K562 (cell line): ENCODE results near the gene GTF2A1. TPM values are rescaled to one million over a fixed set of nuclear protein-coding genes. Genes with fewer than 3 reads are reported as not detected.

Experiments
- ATAC-seq: fragments of 200-7000 bp; cut with Tn5 transposase; 3 replicates; pipeline ENCODE4 v1.9.1; 2020; ENCODE audit warnings: moderate library complexity
- BruUV-seq: library from RNA; stranded (reverse); fragments of 400-500 nt; replicated peaks from 2 replicates; lab custom pipeline; 2021; lab: Mats Ljungman, UMichigan
- CTCF ChIA-PET: fragments of 300-600 bp; formaldehyde crosslinking; extraction: SDS; loops from one replicate; lab custom pipeline; 2021; ENCODE audit warnings: low intra/inter-chr PET ratio; lab: Yijun Ruan, JAX
- POLR2A ChIA-PET: fragments of 300-600, 350-650 bp; sonication (Branson Sonifier 250); formaldehyde crosslinking; extraction: SDS; loops from one replicate; lab custom pipeline; 2021; ENCODE audit warnings: antibody characterized with exemption, inconsistent platforms; lab: Yijun Ruan, JAX
- DNase-seq, 4 experiments: peaks; one replicate each; pipeline versions ENCODE4 v3.0.0 to v3.0.0-alpha.2; 2011 to 2018; ENCODE audit warnings: low spot score in 3 of 4, mixed read lengths in 3 of 4; ENCODE audit errors: extremely low read depth in 1 of 4
- FAIRE-seq: peaks from 2 replicates; lab custom pipeline; 2011; peaks lifted over from hg19 to GRCh38; lab: Jason Lieb, UNC
- H2AFZ ChIP-seq: 2 replicates; pipeline ENCODE4 v1.6.0; 2011; ENCODE audit warnings: low read depth, low read length, control low read depth, inconsistent platforms
- H3K27ac ChIP-seq: fragments of 200-600 bp; 3 replicates; pipeline ENCODE4 v1.8.0; 2011; ENCODE audit warnings: low read depth, mild to moderate bottlenecking, control low read depth, inconsistent platforms, low read length, moderate library complexity, mixed read lengths; ENCODE audit errors: extremely low read depth
- H3K27me3 ChIP-seq, 2 experiments: fragments of 300-600 bp in 1 of 2; 2 replicates in 1 of 2; 3 replicates in 1 of 2; pipeline versions ENCODE4 v1.6.0 to v1.8.0; 2011; ENCODE audit warnings: inconsistent platforms in 2 of 2, low read length in 2 of 2, mild to moderate bottlenecking in 1 of 2, mixed read lengths in 1 of 2, moderate library complexity in 1 of 2; ENCODE audit not compliant: control insufficient read depth in 2 of 2, insufficient read depth in 2 of 2
- H3K36me3 ChIP-seq: fragments of 300-600 bp; 3 replicates; pipeline ENCODE4 v1.8.0; 2011; ENCODE audit warnings: mild to moderate bottlenecking, low read length, inconsistent platforms; ENCODE audit not compliant: control insufficient read depth, insufficient read depth
- H3K4me1 ChIP-seq, 2 experiments: fragments of 200-600 bp in 1 of 2; replicated peaks in 1 of 2; 2 replicates in 1 of 2; 3 replicates in 1 of 2; pipeline versions ENCODE4 v1.5.1 to v1.8.0; 2011; ENCODE audit warnings: inconsistent platforms in 2 of 2, low read length in 2 of 2, mild to moderate bottlenecking in 1 of 2, mixed read lengths in 1 of 2, moderate library complexity in 1 of 2; ENCODE audit not compliant: control insufficient read depth in 2 of 2, insufficient read depth in 2 of 2
- H3K4me2 ChIP-seq: 2 replicates; pipeline ENCODE4 v1.6.1; 2011; ENCODE audit warnings: low read length, control low read depth, inconsistent platforms, mixed read lengths; ENCODE audit not compliant: insufficient read depth
- H3K4me3 ChIP-seq: fragments of 200-600 bp; sonication (generic), shearing (Covaris generic); 2 replicates; pipeline ENCODE4 v1.5.1; 2016; ENCODE audit warnings: control low read depth, inconsistent platforms
- H3K79me2 ChIP-seq: fragments of 200-600 bp; 3 replicates; pipeline ENCODE4 v1.8.0; 2011; ENCODE audit warnings: low read length, inconsistent platforms; ENCODE audit not compliant: control insufficient read depth, insufficient read depth
- H3K9ac ChIP-seq, 2 experiments: 2 replicates each; pipeline versions ENCODE4 v1.6.0 to v1.6.1; 2011; ENCODE audit warnings: low read depth in 2 of 2, low read length in 2 of 2, control low read depth in 1 of 2, inconsistent platforms in 1 of 2, mild to moderate bottlenecking in 1 of 2, mixed read lengths in 1 of 2; ENCODE audit not compliant: insufficient read depth in 1 of 2
- H3K9me1 ChIP-seq: one replicate; pipeline ENCODE4 v1.6.0; 2011; ENCODE audit warnings: inconsistent platforms, mild to moderate bottlenecking, low read length, moderate library complexity; ENCODE audit not compliant: control insufficient read depth, insufficient read depth
- H3K9me3 ChIP-seq: replicated peaks from 2 replicates; pipeline ENCODE4 v1.5.1; 2011; ENCODE audit warnings: low read depth, low read length, inconsistent platforms; ENCODE audit not compliant: control insufficient read depth, insufficient read depth
- H4K20me1 ChIP-seq: replicated peaks from 2 replicates; pipeline ENCODE4 v1.6.1; 2011; ENCODE audit warnings: low read length, inconsistent platforms, mixed read lengths; ENCODE audit not compliant: control insufficient read depth, insufficient read depth
- CBX2 ChIP-seq: fragments of 200-600 bp; sonication (generic); IDR thresholded peaks from one replicate; pipeline ENCODE4 v1.6.1; 2012; ENCODE audit warnings: mild to moderate bottlenecking, low read length, inconsistent platforms; ENCODE audit not compliant: insufficient read depth, poor library complexity, severe bottlenecking
- MAZ ChIP-seq, 2 experiments: fragments of 450-650 bp in 1 of 2; sonication (generic) in 1 of 2; formaldehyde crosslinking; IDR thresholded peaks in 1 of 2; conservative IDR thresholded peaks in 1 of 2; 2 replicates each; pipeline versions ENCODE4 v1.4.0 to v1.5.0; 2020; ENCODE audit warnings: mild to moderate bottlenecking in 1 of 2, missing genetic modification reagents in 1 of 2
- MBD2 ChIP-seq: sonication (generic); IDR thresholded peaks from 2 replicates; pipeline ENCODE4 v1.6.1; 2016; ENCODE audit warnings: low read depth, borderline replicate concordance
- NCOR1 ChIP-seq: fragments of 450-650 bp; IDR thresholded peaks from 2 replicates; pipeline ENCODE4 v1.6.1; 2016; ENCODE audit warnings: mild to moderate bottlenecking, moderate library complexity
- RFX5 ChIP-seq: IDR thresholded peaks from 2 replicates; pipeline ENCODE4 v1.6.1; 2011; ENCODE audit warnings: low read depth, mild to moderate bottlenecking, improper control_type of control experiment, low read length
- SMAD3 ChIP-seq: fragments of 450-650 bp; formaldehyde crosslinking; conservative IDR thresholded peaks from 2 replicates; pipeline ENCODE4 v1.4.0; 2020; ENCODE audit warnings: mild to moderate bottlenecking
- SMARCC2 ChIP-seq: fragments of 450-650 bp; IDR thresholded peaks from 2 replicates; pipeline ENCODE4 v1.6.1; 2017; ENCODE audit warnings: antibody characterized with exemption, moderate library complexity, mild to moderate bottlenecking, low read depth
- SOX6 ChIP-seq: fragments of 450-650 bp; IDR thresholded peaks from 2 replicates; pipeline ENCODE4 v1.6.1; 2014; ENCODE audit warnings: mild to moderate bottlenecking
- SP1 ChIP-seq: sonication (generic); formaldehyde crosslinking; IDR thresholded peaks from 2 replicates; pipeline ENCODE4 v1.8.1; 2022; ENCODE audit warnings: mild to moderate bottlenecking, missing genetic modification reagents
- TEAD4 ChIP-seq, 2 experiments: sonication (generic) in 1 of 2; formaldehyde crosslinking in 1 of 2; IDR thresholded peaks; 2 replicates each; pipeline versions ENCODE4 v1.6.1 to v1.8.0; 2012 to 2022; ENCODE audit warnings: borderline replicate concordance in 1 of 2, inconsistent platforms in 1 of 2, low read length in 1 of 2, mild to moderate bottlenecking in 1 of 2, missing genetic modification reagents in 1 of 2
- TRIM24 ChIP-seq, 2 experiments: fragments of 450-650 bp; IDR thresholded peaks; 2 replicates each; pipeline ENCODE4 v1.6.1; 2016
- WGBS: fragments of 100-300 bp; shearing (Covaris generic); methylation state at CpG from one replicate; pipeline ENCODE4 v1.1.6; 2016; ENCODE audit warnings: low coverage, mixed read lengths; ENCODE audit not compliant: insufficient coverage; ENCODE audit errors: missing lambda C conversion rate; 5-methylcytosine and 5-hydroxymethylcytosine counted together
- in situ Hi-C: fragments of 300-500 bp; cut with MboI; formaldehyde crosslinking; loops from 4 replicates; pipeline ENCODE4 v1.15.0; 2018; ENCODE audit warnings: inconsistent platforms, mixed read lengths
- intact Hi-C: fragments of 100-400 bp; cut with micrococcal nuclease; formaldehyde crosslinking; loops from 2 replicates; pipeline ENCODE4 v1.14.2; 2022
- polyA plus RNA-seq, 8 experiments: library from polyadenylated mRNA; depleted of rRNA in 4 of 8; stranded (reverse) in 5 of 8; unstranded in 3 of 8; fragments of >200 nt; fragmentation: Nextera tagmentation in 2 of 8; fragmentation: Illumina TruSeq in 1 of 8; extraction: Ambion mirVana in 2 of 8; extraction: Trizol in 1 of 8; gene quantifications; 2 replicates each; pipeline versions ENCODE4 v1.2.1 to v1.2.3, GENCODE V29; 2011 to 2014; ENCODE audit warnings: inconsistent platforms in 1 of 8, missing spikeins in 1 of 8
- total RNA-seq, 7 experiments: library from RNA; depleted of rRNA in 6 of 7; stranded (reverse); fragments of >200 nt in 6 of 7; fragmentation: Illumina TruSeq in 2 of 7; extraction: Trizol in 2 of 7; gene quantifications; 2 replicates each; pipeline versions ENCODE4 v1.2.1 to v1.2.3, GENCODE V29; 2011 to 2021; ENCODE audit warnings: low replicate concordance in 1 of 7
- TF ChIP-seq, protein P1 (sequence below): sonication (generic); formaldehyde crosslinking; IDR thresholded peaks from 2 replicates; pipeline ENCODE4 v1.8.1; 2023; ENCODE audit warnings: missing genetic modification reagents, mild to moderate bottlenecking, borderline replicate concordance
- TF ChIP-seq, protein P2 (sequence below): sonication (generic); formaldehyde crosslinking; IDR thresholded peaks from 2 replicates; pipeline ENCODE4 v1.5.0; 2020; ENCODE audit warnings: missing genetic modification reagents

The GTF2A1 gene
- total and polyA plus RNA-seq, 9 of the 15 experiments (the other 6 are each of a cell fraction or from before 2014, with no cell fraction given), result 3.4 to 22.8 (median 14.7) TPM

DNA sequence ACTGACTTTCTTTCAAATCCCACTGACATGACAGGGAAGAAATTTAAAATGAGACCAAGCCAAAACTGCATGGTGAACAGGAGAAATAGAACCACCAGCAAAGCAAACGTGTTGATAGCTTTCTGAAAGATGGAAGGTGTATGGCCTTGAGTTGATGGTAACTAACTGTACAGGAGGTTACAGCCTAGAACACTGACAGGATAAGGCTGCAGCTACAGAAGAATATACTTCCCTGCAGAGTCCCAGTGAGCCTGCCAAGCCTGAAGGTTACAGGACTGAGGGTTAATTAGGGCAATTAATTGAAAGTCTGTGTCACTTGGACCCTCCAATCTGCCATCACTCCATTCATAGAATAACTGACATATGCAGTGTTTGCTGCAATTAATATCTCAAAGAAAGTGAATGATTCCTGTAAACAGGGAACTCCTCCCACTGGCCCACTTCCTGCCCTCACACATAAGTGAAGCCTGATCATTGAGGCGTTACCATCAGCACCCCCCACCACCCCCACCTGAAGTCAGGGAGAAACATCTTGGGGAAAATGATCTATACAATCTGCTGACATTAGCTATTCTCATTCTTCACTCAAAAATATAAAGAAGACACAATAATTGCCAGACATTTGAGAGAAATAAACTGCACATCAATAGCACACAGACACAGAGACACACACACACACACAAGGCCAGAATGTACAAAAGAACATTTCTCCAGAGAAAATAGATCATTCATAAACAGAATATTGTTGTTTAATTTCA lies 73.4 kb downstream of the GTF2A1 start:
- intact Hi-C loops (no loop called here), in situ Hi-C loops (no loop called here)
- Histone ChIP-seq H3K36me3 (no peaks in the 10 kb centered on the region), H3K27ac (no peak overlapping the region), H3K9me1 (no peaks in the 10 kb centered on the region), H3K27me3 (no peaks in the 10 kb centered on the region; a peak in 1 of 5 replicates), H4K20me1 (no peaks in the 10 kb centered on the region), H3K9ac (no peak overlapping the region), H3K9me3 (no peaks in the 10 kb centered on the region), H3K4me1 (no peaks in the 10 kb centered on the region), H3K4me2 (no peak overlapping the region), H3K79me2 (no peaks in the 10 kb centered on the region), H3K4me3 (no peak overlapping the region), H2AFZ (no peak overlapping the region)
- ATAC-seq (no peak), DNase-seq (no peak), FAIRE-seq (no peak)
- BruUV-seq, result no TSS peak
- TF ChIP-seq, protein P1, sequence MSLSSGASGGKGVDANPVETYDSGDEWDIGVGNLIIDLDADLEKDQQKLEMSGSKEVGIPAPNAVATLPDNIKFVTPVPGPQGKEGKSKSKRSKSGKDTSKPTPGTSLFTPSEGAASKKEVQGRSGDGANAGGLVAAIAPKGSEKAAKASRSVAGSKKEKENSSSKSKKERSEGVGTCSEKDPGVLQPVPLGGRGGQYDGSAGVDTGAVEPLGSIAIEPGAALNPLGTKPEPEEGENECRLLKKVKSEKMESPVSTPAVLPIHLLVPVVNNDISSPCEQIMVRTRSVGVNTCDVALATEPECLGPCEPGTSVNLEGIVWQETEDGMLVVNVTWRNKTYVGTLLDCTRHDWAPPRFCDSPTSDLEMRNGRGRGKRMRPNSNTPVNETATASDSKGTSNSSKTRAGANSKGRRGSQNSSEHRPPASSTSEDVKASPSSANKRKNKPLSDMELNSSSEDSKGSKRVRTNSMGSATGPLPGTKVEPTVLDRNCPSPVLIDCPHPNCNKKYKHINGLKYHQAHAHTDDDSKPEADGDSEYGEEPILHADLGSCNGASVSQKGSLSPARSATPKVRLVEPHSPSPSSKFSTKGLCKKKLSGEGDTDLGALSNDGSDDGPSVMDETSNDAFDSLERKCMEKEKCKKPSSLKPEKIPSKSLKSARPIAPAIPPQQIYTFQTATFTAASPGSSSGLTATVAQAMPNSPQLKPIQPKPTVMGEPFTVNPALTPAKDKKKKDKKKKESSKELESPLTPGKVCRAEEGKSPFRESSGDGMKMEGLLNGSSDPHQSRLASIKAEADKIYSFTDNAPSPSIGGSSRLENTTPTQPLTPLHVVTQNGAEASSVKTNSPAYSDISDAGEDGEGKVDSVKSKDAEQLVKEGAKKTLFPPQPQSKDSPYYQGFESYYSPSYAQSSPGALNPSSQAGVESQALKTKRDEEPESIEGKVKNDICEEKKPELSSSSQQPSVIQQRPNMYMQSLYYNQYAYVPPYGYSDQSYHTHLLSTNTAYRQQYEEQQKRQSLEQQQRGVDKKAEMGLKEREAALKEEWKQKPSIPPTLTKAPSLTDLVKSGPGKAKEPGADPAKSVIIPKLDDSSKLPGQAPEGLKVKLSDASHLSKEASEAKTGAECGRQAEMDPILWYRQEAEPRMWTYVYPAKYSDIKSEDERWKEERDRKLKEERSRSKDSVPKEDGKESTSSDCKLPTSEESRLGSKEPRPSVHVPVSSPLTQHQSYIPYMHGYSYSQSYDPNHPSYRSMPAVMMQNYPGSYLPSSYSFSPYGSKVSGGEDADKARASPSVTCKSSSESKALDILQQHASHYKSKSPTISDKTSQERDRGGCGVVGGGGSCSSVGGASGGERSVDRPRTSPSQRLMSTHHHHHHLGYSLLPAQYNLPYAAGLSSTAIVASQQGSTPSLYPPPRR (CRISPR knock-in tag), result no peak
- TF ChIP-seq SMARCC2 (no peak), NCOR1 (no peak), MBD2 (no peak), SP1 (no peak), MAZ (CRISPR knock-in tag; conservative IDR thresholded peaks at IDR 0.05 in 1 of 2, IDR thresholded peaks at IDR 0.05 in 1 of 2) (no peak), TRIM24 (IDR thresholded peaks at IDR 0.05) (no peak), CBX2 (no peak), RFX5 (no peak), SOX6 (no peak), SMAD3 (CRISPR knock-in tag) (no peak), TEAD4 (IDR thresholded peaks at IDR 0.05; ENCODE audit: low read length) (no peak), TEAD4 (CRISPR knock-in tag; IDR thresholded peaks at IDR 0.05; ENCODE audit: borderline replicate concordance) (no peak)
- TF ChIP-seq, protein P2, sequence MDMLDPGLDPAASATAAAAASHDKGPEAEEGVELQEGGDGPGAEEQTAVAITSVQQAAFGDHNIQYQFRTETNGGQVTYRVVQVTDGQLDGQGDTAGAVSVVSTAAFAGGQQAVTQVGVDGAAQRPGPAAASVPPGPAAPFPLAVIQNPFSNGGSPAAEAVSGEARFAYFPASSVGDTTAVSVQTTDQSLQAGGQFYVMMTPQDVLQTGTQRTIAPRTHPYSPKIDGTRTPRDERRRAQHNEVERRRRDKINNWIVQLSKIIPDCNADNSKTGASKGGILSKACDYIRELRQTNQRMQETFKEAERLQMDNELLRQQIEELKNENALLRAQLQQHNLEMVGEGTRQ (CRISPR knock-in tag), result no peak
- WGBS, result 0% methylated on average over 2 of the region's 2 CpGs
- ChIA-PET CTCF (no interaction called here), POLR2A (no interaction called here)
